Heart left ventricle (tissue), 16 donors: ENCODE results near the gene ZACN. TPM values are rescaled to one million over a fixed set of nuclear protein-coding genes. Genes with fewer than 3 reads are reported as not detected.

Experiments
- ATAC-seq, 4 donors: fragments of 200-7000 bp; cut with Tn5 transposase; one replicate each; pipeline ENCODE4 v1.9.1; 2020 to 2022; ENCODE audit warnings: moderate library complexity in 4 of 4, mild to moderate bottlenecking in 3 of 4, moderate number of reproducible peaks in 1 of 4
- DNase-seq, 5 donors: peaks; one replicate each; pipeline ENCODE4 v3.0.0-alpha.2; 2020
- H3K27ac ChIP-seq, 12 donors: fragments of 200-600 bp; sonication (generic) in 4 of 12; one replicate each; pipeline versions ENCODE4 v1.5.0 to v1.8.0; 2016 to 2022; ENCODE audit warnings: mild to moderate bottlenecking in 2 of 12
- H3K27me3 ChIP-seq, 9 donors: fragments of 200-600 bp; sonication (generic) in 2 of 9; one replicate each; pipeline versions ENCODE4 v1.5.1 to v1.8.0; 2016 to 2022; ENCODE audit warnings: mild to moderate bottlenecking in 3 of 9
- H3K36me3 ChIP-seq, 9 donors: fragments of 200-600 bp; sonication (generic) in 2 of 9; one replicate each; pipeline versions ENCODE4 v1.5.0 to v1.8.0; 2018 to 2022; ENCODE audit warnings: mild to moderate bottlenecking in 2 of 9
- H3K4me1 ChIP-seq, 12 donors: fragments of 200-600 bp; sonication (generic) in 4 of 12; one replicate each; pipeline versions ENCODE4 v1.5.0 to v1.8.0; 2016 to 2022; ENCODE audit warnings: mild to moderate bottlenecking in 3 of 12
- H3K4me3 ChIP-seq, 12 donors: fragments of 200-600 bp; sonication (generic) in 4 of 12; one replicate each; pipeline versions ENCODE4 v1.5.0 to v1.8.0; 2017 to 2022; ENCODE audit warnings: mild to moderate bottlenecking in 9 of 12, moderate library complexity in 4 of 12
- H3K9me3 ChIP-seq, 12 donors: fragments of 200-600 bp; sonication (generic) in 4 of 12; one replicate each; pipeline versions ENCODE4 v1.5.0 to v1.8.0; 2016 to 2022; ENCODE audit warnings: mild to moderate bottlenecking in 1 of 12
- POLR2A ChIP-seq, 2 donors: fragments of 450-650 bp; IDR thresholded peaks; one replicate each; pipeline ENCODE4 v1.6.1; 2017; ENCODE audit warnings: antibody characterized with exemption in 2 of 2, mild to moderate bottlenecking in 2 of 2, moderate library complexity in 2 of 2
- WGBS, 4 donors: extraction: QIAGEN DNeasy Blood & Tissue Kit in 2 of 4; methylation state at CpG; one replicate each; pipeline versions ENCODE4 v1.1.5 to v1.1.7; 2013 to 2018; 5-methylcytosine and 5-hydroxymethylcytosine counted together
- intact Hi-C, 10 donors: fragments of 100-400 bp; cut with DNase I; formaldehyde crosslinking; loops; one replicate each; pipeline versions ENCODE4 v1.11.1 to v1.14.2; 2022
- polyA plus RNA-seq, 2 donors: library from polyadenylated mRNA; stranded (reverse); fragments of 200-250 nt; gene quantifications; one replicate each; pipeline ENCODE4 v1.2.3, GENCODE V29; 2013
- total RNA-seq, 9 donors: library from RNA; depleted of rRNA in 2 of 9; stranded (reverse); fragments of >200 nt in 2 of 9; fragmentation: NEBNext Ultra II Directional in 3 of 9; extraction: Animal tissue kit (Norgen Biotek cat#: 25700) in 3 of 9; gene quantifications; one replicate each; pipeline versions ENCODE4 v1.1.0 to v1.2.4, GENCODE V29; 2016 to 2023
- TF ChIP-seq, protein P1 (sequence below), 12 donors: fragments of 200-600 bp; sonication (generic) in 4 of 12; IDR thresholded peaks; one replicate each; pipeline versions ENCODE4 v1.5.0 to v1.8.0; 2018 to 2022; ENCODE audit warnings: antibody characterized with exemption in 12 of 12, mild to moderate bottlenecking in 5 of 12
- donor health status: ischemic (EF 13 %, LVEDD 7.1; RV severe dilation, severe dysfunction).
- donor health status: healthy with polysubstance abuse.
- donor health status: DM: no; HTN: yes; CAD: no.
- donor health status: DM: no; HTN: no; CAD: no.
- donor health status: ischemic (EF 25% LVEDD 6.9; RV normal size, moderate dysfunction).
- donor health status: ischemic (EF 25% LVEDD 5.7; RV mildly dilated, moderate dysfunction).
- donor health status: healthy.
- donor health status: DM: yes; HTN: yes; CAD: no.
- donor health status: ischemic (EF 35%, LVEDD 5.7; RV mildly dilated, moderate dysfunction).
- donor health status: nonischemic (EF 11% LVEDD 7.7; RV severe dilation, severe dysfunction).
- donor health status: DM: yes; HTN: yes; CAD: no.
- donor health status: PGD.
- donor health status: ischemic (EF 29% LVEDD 5.4; RV normal size, mild dysfunction).
- donor health status: nonischemic (EF 23%, LVEDD 6.1; RV moderate dilation, normal function).

The ZACN gene
- total and polyA plus RNA-seq, 11 donors, result 0.13 to 1.5 (median 0.51) TPM; not detected in 8

GRCh38 chr17:76104140-76104895 lies 25.3 kb downstream of the ZACN start:
- Histone ChIP-seq H3K9me3 (no peaks in the 10 kb centered on the region), H3K4me3 (peak overlapping the region; percentile 48 to 97 (median 78)), H3K27ac (peak overlapping the region; percentile 49 to 91 (median 78)), H3K4me1 (peaks cover 0 to 26% (median 15%) of the 10 kb centered on the region in 12 donors), H3K36me3 (peaks cover 0 to 27% (median 26%) of the 10 kb centered on the region in 9 donors), H3K27me3 (no peaks in the 10 kb centered on the region)
- ATAC-seq, result peak in 1 of 4 donors; percentile 5
- intact Hi-C loops, result no loop called here
- TF ChIP-seq, protein P1, sequence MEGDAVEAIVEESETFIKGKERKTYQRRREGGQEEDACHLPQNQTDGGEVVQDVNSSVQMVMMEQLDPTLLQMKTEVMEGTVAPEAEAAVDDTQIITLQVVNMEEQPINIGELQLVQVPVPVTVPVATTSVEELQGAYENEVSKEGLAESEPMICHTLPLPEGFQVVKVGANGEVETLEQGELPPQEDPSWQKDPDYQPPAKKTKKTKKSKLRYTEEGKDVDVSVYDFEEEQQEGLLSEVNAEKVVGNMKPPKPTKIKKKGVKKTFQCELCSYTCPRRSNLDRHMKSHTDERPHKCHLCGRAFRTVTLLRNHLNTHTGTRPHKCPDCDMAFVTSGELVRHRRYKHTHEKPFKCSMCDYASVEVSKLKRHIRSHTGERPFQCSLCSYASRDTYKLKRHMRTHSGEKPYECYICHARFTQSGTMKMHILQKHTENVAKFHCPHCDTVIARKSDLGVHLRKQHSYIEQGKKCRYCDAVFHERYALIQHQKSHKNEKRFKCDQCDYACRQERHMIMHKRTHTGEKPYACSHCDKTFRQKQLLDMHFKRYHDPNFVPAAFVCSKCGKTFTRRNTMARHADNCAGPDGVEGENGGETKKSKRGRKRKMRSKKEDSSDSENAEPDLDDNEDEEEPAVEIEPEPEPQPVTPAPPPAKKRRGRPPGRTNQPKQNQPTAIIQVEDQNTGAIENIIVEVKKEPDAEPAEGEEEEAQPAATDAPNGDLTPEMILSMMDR (IDR thresholded peaks at IDR 0.05), result no peak
- no peak for TF ChIP-seq POLR2A (IDR thresholded peaks at IDR 0.05)
- no peak for DNase-seq
- 83 to 93% (median 89%) methylated on average over 25 to 29 of the region's 29 CpGs for WGBS, 4 donors

DNA sequence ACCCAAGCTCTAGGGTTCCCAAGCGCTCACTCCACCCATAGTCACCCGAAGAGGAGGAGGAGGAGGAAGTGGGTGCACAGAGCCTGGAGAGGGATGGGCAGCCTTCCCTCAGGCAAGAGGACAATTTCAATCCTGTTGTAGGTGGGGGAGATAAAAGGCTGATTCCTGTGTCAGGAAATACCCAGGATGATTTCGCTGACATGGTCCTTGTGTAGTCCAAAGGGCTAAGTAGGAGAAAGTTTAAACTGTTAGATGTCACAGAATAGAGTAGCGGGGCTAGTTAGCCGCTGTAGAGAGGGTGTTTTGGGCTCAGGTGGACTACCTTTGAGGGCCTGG lies 25.9 kb downstream of the ZACN start:
- Histone ChIP-seq H3K36me3 (peaks cover 0 to 22% (median 21%) of the 10 kb centered on the region in 9 donors), H3K27ac (no peak overlapping the region), H3K9me3 (no peaks in the 10 kb centered on the region), H3K4me1 (peaks cover 0 to 26% (median 15%) of the 10 kb centered on the region in 12 donors), H3K4me3 (no peak overlapping the region), H3K27me3 (no peaks in the 10 kb centered on the region)
- no peak for TF ChIP-seq POLR2A (IDR thresholded peaks at IDR 0.05)
- TF ChIP-seq, protein P1 (IDR thresholded peaks at IDR 0.05), result no peak
- DNase-seq (no peak), ATAC-seq (no peak)
- 64 to 97% (median 82%) methylated on average over 4 to 5 of the region's 5 CpGs for WGBS, 4 donors
- intact Hi-C loops, result no loop called here

DNA sequence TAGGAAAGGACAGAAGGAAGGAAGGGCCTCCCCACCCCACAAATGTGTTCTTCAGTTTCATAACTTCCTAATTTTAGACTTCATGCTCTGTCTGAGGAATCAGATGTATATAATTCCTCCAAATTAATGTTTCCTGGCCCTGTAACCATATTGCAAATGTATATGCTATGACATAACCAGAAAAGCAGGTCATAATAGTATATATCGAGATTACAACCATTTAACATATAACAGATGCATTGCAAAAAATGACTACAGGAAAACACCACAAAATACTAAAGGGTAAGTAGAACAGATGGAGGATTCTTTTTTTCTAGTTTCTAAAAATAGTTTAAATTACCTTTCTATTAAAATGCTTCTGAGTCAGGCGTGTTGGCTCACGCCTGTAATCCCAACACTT lies 27.7 kb downstream of the ZACN start:
- DNase-seq, result no peak
- Histone ChIP-seq H3K27me3 (no peaks in the 10 kb centered on the region), H3K36me3 (peaks cover 0 to 3% (median 2%) of the 10 kb centered on the region in 9 donors), H3K4me3 (no peak overlapping the region), H3K27ac (no peak overlapping the region), H3K9me3 (no peaks in the 10 kb centered on the region), H3K4me1 (peaks cover 0 to 23% (median 15%) of the 10 kb centered on the region in 12 donors)
- TF ChIP-seq, protein P1 (IDR thresholded peaks at IDR 0.05), result no peak
- TF ChIP-seq POLR2A (IDR thresholded peaks at IDR 0.05), result no peak
- intact Hi-C loops, result no loop called here
- 80 to 90% (median 82%) methylated on average over 3 of the region's 3 CpGs for WGBS, 4 donors
- no peak for ATAC-seq

GRCh38 chr17:76107509-76107908 lies 28.5 kb downstream of the ZACN start:
- H3K9me3 ChIP-seq, result no peaks in the 10 kb centered on the region
- no peaks in the 10 kb centered on the region for H3K27me3 ChIP-seq
- H3K36me3 ChIP-seq, result no peaks in the 10 kb centered on the region
- TF ChIP-seq, protein P1 (IDR thresholded peaks at IDR 0.05), result peak in 1 of 12 donors; percentile 5
- no peak for TF ChIP-seq POLR2A (IDR thresholded peaks at IDR 0.05)
- no peak overlapping the region for H3K27ac ChIP-seq
- ATAC-seq, result no peak
- 87 to 92% (median 90%) methylated on average over 6 of the region's 6 CpGs for WGBS, 4 donors
- H3K4me1 ChIP-seq, result peaks cover 0 to 15% (median 10%) of the 10 kb centered on the region in 12 donors
- intact Hi-C loops, result no loop called here
- no peak overlapping the region for H3K4me3 ChIP-seq
- no peak for DNase-seq
